HepG2 (cell line): ENCODE data around the gene TUBB2B. TPM values are rescaled to one million over a fixed set of nuclear protein-coding genes. Genes with fewer than 3 reads are reported as not detected.

Experiments used
- ATAC-seq: fragments of 200-7000 bp; cut with Tn5 transposase; 3 replicates; pipeline ENCODE4 v1.9.1; 2020; ENCODE audit warnings: mild to moderate bottlenecking, moderate library complexity
- BruUV-seq: library from RNA; stranded (reverse); fragments of 400-500 nt; replicated peaks from 2 replicates; lab custom pipeline; 2021; lab: Mats Ljungman, UMichigan
- CTCF ChIA-PET: fragments of 300-600 bp; formaldehyde crosslinking; extraction: SDS; loops from one replicate; lab custom pipeline; 2021; ENCODE audit warnings: low total read pairs, inconsistent platforms, low intra/inter-chr PET ratio; lab: Yijun Ruan, JAX
- POLR2A ChIA-PET: fragments of 350-600 bp; sonication (Branson Sonifier 250); formaldehyde crosslinking; loops from one replicate; lab custom pipeline; 2020; ENCODE audit warnings: antibody characterized with exemption, inconsistent platforms; lab: Yijun Ruan, JAX
- DNase-seq: peaks from one replicate; pipeline ENCODE4 v3.0.0-alpha.2; 2015; ENCODE audit warnings: low spot score
- FAIRE-seq: peaks from 3 replicates; lab custom pipeline; 2011; peaks lifted over from hg19 to GRCh38; lab: Jason Lieb, UNC
- H2AFZ ChIP-seq: one replicate; pipeline ENCODE4 v1.6.1; 2011; ENCODE audit warnings: low read length, inconsistent platforms
- H3K27ac ChIP-seq: fragments of 300-600 bp; 3 replicates; pipeline ENCODE4 v1.8.0; 2011; ENCODE audit warnings: mixed run types, mild to moderate bottlenecking, mixed read lengths, low read length, inconsistent platforms; ENCODE audit not compliant: insufficient read depth; ENCODE audit errors: extremely low read length
- H3K27me3 ChIP-seq, 2 experiments: fragments of 200-600 bp in 1 of 2; 2 replicates in 1 of 2; 3 replicates in 1 of 2; pipeline versions ENCODE4 v1.6.0 to v1.8.0; 2011; ENCODE audit warnings: low read length in 2 of 2, mild to moderate bottlenecking in 2 of 2, moderate library complexity in 2 of 2, inconsistent platforms in 1 of 2; ENCODE audit not compliant: insufficient read depth in 2 of 2, control insufficient read depth in 1 of 2
- H3K36me3 ChIP-seq, 2 experiments: fragments of 200-600 bp in 1 of 2; replicated peaks in 1 of 2; 2 replicates in 1 of 2; 3 replicates in 1 of 2; pipeline versions ENCODE4 v1.5.1 to v1.8.0; 2011; ENCODE audit warnings: low read length in 2 of 2, inconsistent platforms in 1 of 2; ENCODE audit not compliant: insufficient read depth in 2 of 2, control insufficient read depth in 1 of 2
- H3K4me1 ChIP-seq: 2 replicates; pipeline ENCODE4 v1.5.1; 2012; ENCODE audit warnings: low read length, inconsistent platforms; ENCODE audit not compliant: insufficient read depth
- H3K4me2 ChIP-seq: 2 replicates; pipeline ENCODE4 v1.6.0; 2011; ENCODE audit warnings: low read depth, low read length, inconsistent platforms
- H3K4me3 ChIP-seq, 3 experiments: fragments of 200-600 bp in 1 of 3; sonication (generic), shearing (Covaris generic) in 1 of 3; replicated peaks in 1 of 3; 2 replicates each; pipeline ENCODE4 v1.5.1; 2011 to 2016; ENCODE audit warnings: low read length in 3 of 3, inconsistent platforms in 2 of 3, low read depth in 2 of 3, mild to moderate bottlenecking in 2 of 3, control low read depth in 1 of 3, mixed read lengths in 1 of 3; ENCODE audit not compliant: insufficient read depth in 1 of 3
- H3K79me2 ChIP-seq: one replicate; pipeline ENCODE4 v1.6.1; 2011; ENCODE audit warnings: low read length, inconsistent platforms; ENCODE audit not compliant: insufficient read depth
- H3K9ac ChIP-seq: 2 replicates; pipeline ENCODE4 v1.6.0; 2011; ENCODE audit warnings: mild to moderate bottlenecking, low read depth, low read length, inconsistent platforms; ENCODE audit not compliant: insufficient read depth
- H3K9me3 ChIP-seq: 2 replicates; pipeline ENCODE4 v1.5.1; 2012; ENCODE audit warnings: mild to moderate bottlenecking, low read length
- H4K20me1 ChIP-seq: 2 replicates; pipeline ENCODE4 v1.6.0; 2011; ENCODE audit warnings: inconsistent platforms, mild to moderate bottlenecking, low read length, moderate library complexity; ENCODE audit not compliant: insufficient read depth
- ATRX ChIP-seq: sonication (generic); formaldehyde crosslinking; IDR thresholded peaks from 2 replicates; pipeline ENCODE4 v1.4.0; 2020; ENCODE audit warnings: missing genetic modification reagents, borderline replicate concordance
- BCL6 ChIP-seq: IDR thresholded peaks from 2 replicates; pipeline ENCODE4 v1.6.1; 2016; ENCODE audit warnings: missing genetic modification reagents, missing compliant biosample characterization
- FOXP1 ChIP-seq, 2 experiments: fragments of 450-650 bp in 1 of 2; IDR thresholded peaks; 2 replicates each; pipeline ENCODE4 v1.6.1; 2017 to 2018; ENCODE audit warnings: antibody characterized with exemption in 1 of 2
- GLI4 ChIP-seq: sonication (generic); formaldehyde crosslinking; IDR thresholded peaks from 2 replicates; pipeline ENCODE4 v1.5.1; 2020; ENCODE audit warnings: missing genetic modification reagents, mild to moderate bottlenecking, moderate library complexity, borderline replicate concordance
- JUNB ChIP-seq: sonication (generic); formaldehyde crosslinking; IDR thresholded peaks from 2 replicates; pipeline ENCODE4 v1.8.0; 2022; ENCODE audit warnings: missing genetic modification reagents, mild to moderate bottlenecking, borderline replicate concordance
- NONO ChIP-seq, 2 experiments: fragments of 450-650 bp in 1 of 2; sonication (generic) in 1 of 2; formaldehyde crosslinking in 1 of 2; IDR thresholded peaks in 1 of 2; conservative IDR thresholded peaks in 1 of 2; 2 replicates each; pipeline versions ENCODE4 v1.6.1 to v1.8.0; 2017 to 2022; ENCODE audit warnings: mild to moderate bottlenecking in 1 of 2, missing genetic modification reagents in 1 of 2, moderate library complexity in 1 of 2
- RFX1 ChIP-seq: fragments of 450-650 bp; IDR thresholded peaks from 2 replicates; pipeline ENCODE4 v1.6.1; 2017
- RFX3 ChIP-seq: IDR thresholded peaks from 2 replicates; pipeline ENCODE4 v1.6.1; 2016; ENCODE audit warnings: missing biosample characterization, missing genetic modification reagents
- SPEN ChIP-seq: sonication (generic); formaldehyde crosslinking; IDR thresholded peaks from 2 replicates; pipeline ENCODE4 v1.5.1; 2020; ENCODE audit warnings: low read depth, mild to moderate bottlenecking, missing genetic modification reagents
- TAF15 ChIP-seq: fragments of 200-400 bp; formaldehyde crosslinking; IDR thresholded peaks from one replicate; pipeline ENCODE4 v1.6.1; 2018; ENCODE audit warnings: mild to moderate bottlenecking, low read depth, low read length; ENCODE audit not compliant: poor library complexity, severe bottlenecking
- ZEB1 ChIP-seq: IDR thresholded peaks from 2 replicates; pipeline ENCODE4 v1.6.1; 2012; ENCODE audit warnings: mild to moderate bottlenecking, low read depth, inconsistent platforms; ENCODE audit not compliant: insufficient replicate concordance
- ZNF496 ChIP-seq: sonication (generic); formaldehyde crosslinking; IDR thresholded peaks from 2 replicates; pipeline ENCODE4 v1.8.1; 2023; ENCODE audit warnings: mild to moderate bottlenecking, moderate library complexity, missing genetic modification reagents; ENCODE audit not compliant: insufficient replicate concordance
- ZNF570 ChIP-seq: sonication (generic); formaldehyde crosslinking; IDR thresholded peaks from 2 replicates; pipeline ENCODE4 v1.4.0; 2020; ENCODE audit warnings: mild to moderate bottlenecking, missing genetic modification reagents, borderline replicate concordance
- ZNF841 ChIP-seq: sonication (generic); formaldehyde crosslinking; IDR thresholded peaks from 2 replicates; pipeline ENCODE4 v1.8.1; 2023; ENCODE audit warnings: missing genetic modification reagents, borderline replicate concordance
- WGBS: methylation state at CpG from one replicate; pipeline ENCODE4 v1.1.6; 2017; ENCODE audit warnings: low lambda C conversion rate; 5-methylcytosine and 5-hydroxymethylcytosine counted together
- in situ Hi-C: cut with HindIII; loops from 2 replicates; pipeline ENCODE4 v1.10.0; 2017; ENCODE audit warnings: low pct_unique_long_range_greater_than_20kb; ENCODE audit not compliant: extremely low pct_ligation_motif_present
- intact Hi-C: fragments of 100-400 bp; cut with micrococcal nuclease; formaldehyde crosslinking; loops from one replicate; pipeline ENCODE4 v1.10.0; 2022; ENCODE audit not compliant: unreplicated experiment
- polyA plus RNA-seq, 8 experiments: library from polyadenylated mRNA; depleted of rRNA in 3 of 8; stranded (reverse) in 7 of 8; unstranded in 1 of 8; fragments of >200 nt; fragmentation: Illumina TruSeq in 4 of 8; extraction: Trizol in 4 of 8; gene quantifications; 2 replicates each; pipeline versions ENCODE4 v1.2.1 to v1.2.3, GENCODE V29; 2011 to 2016; ENCODE audit warnings: low read depth in 4 of 8, missing spikeins in 1 of 8, mixed read lengths in 1 of 8; ENCODE audit not compliant: insufficient read depth in 1 of 8
- total RNA-seq, 5 experiments: library from RNA; depleted of rRNA; stranded (reverse); fragments of >200 nt; fragmentation: Illumina TruSeq; extraction: Trizol; gene quantifications; 2 replicates each; pipeline ENCODE4 v1.2.3, GENCODE V29; 2016; ENCODE audit warnings: low read depth in 1 of 5
- TF ChIP-seq, protein P1 (sequence below): sonication (generic); formaldehyde crosslinking; IDR thresholded peaks from 2 replicates; pipeline ENCODE4 v1.4.0; 2020; ENCODE audit warnings: missing genetic modification reagents

Gene TUBB2B
- total and polyA plus RNA-seq, 2 of the 13 experiments (the other 11 are each of a cell fraction or from before 2014, with no cell fraction given) = 10.3 to 23.6 TPM

DNA sequence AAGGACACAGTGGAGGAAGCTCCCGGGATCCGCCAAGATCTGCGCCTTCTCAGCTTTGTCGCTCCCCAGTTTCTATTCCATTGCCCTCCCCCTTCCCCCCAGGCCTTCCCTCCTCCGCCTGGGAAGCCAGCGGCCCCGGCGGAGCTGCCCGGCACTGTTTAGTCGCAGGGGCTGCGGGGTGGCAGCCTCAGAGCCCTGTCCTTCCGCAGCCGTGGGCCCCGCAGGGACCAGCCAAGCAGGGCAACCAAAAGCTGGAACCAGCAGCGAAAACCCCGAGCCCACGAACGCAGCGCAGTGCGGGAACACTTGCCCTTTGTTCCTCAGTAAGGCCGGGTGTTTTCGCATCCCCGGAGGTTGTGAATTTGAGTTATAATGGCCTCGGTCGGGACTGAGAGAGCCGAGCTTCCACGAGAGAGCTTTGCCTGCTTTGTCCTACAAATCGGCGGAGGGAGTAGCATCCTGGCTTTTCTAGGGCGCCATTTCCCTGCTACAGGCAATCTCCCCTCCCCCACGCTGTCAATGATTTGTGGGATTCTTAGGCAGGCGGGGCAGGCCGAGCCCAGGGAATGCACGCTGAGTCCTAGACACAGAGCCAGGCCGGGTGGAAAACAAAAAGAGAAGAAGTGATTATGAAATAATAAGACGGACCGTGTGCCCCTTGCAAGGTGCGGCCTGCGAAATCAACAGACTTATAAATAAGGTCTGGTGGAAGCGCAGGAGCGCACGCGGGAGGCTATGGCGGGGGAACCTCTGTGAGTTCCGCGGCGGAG, 4.0 kb upstream of the TUBB2B start (continued):
- TF ChIP-seq TAF15 (no peak), JUNB (CRISPR knock-in tag) (peak; percentile 42; the same call in 1 of the 2 replicates), NONO (IDR thresholded peaks at IDR 0.05) (no peak), NONO (CRISPR knock-in tag; conservative IDR thresholded peaks at IDR 0.05) (0 out of 2 replicates have a peak, but pooled peaks have one; percentile 56), FOXP1 (IDR thresholded peaks at IDR 0.05) (no peak), FOXP1 (CRISPR knock-in tag; IDR thresholded peaks at IDR 0.05) (peak; percentile 40; the same call in 1 of the 2 replicates), ZNF496 (CRISPR knock-in tag) (no peak), BCL6 (peak; percentile 68; the same call in 1 of the 2 replicates), GLI4 (0 out of 2 replicates have a peak, but pooled peaks have one; percentile 27), ZNF841 (no peak), ATRX (CRISPR knock-in tag) (no peak)
- TF ChIP-seq, all 625 proteins: peak for 199

DNA sequence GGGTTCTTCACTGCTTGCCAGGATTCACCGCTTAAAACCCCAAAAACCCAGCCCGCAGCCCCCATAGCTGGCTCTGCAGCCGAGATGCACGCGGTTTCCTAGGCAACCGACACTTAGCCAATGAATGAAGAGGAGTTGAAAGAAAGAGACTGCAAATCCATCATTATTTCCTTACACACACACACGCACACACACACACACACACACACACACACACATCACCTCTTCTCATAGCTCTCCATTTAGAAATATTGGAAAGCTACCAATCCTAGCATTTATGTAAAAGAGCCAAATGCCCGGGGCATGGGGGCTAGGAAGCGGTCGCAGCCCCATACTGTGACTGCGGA, 3.4 kb upstream of the TUBB2B start:
- Histone ChIP-seq H3K79me2 (no peaks in the 10 kb centered on the region), H3K4me3 (peak overlapping the region; percentile 57 to 81 (median 74)), H3K27ac (no peak overlapping the region), H2AFZ (no peak overlapping the region), H3K36me3 (no peaks in the 10 kb centered on the region), H3K4me2 (peak overlapping the region; percentile 97), H3K27me3 (peaks cover 29 to 89% of the 10 kb centered on the region in 2 experiments), H3K9me3 (no peaks in the 10 kb centered on the region), H4K20me1 (peaks cover 6% of the 10 kb centered on the region; the same call in 1 of the 2 replicates), H3K4me1 (peaks cover 55% of the 10 kb centered on the region), H3K9ac (peak overlapping the region; percentile 56; the same call in 1 of the 2 replicates)
- no TSS peak for BruUV-seq
- FAIRE-seq = no peak
- DNase-seq = no peak
- in situ Hi-C loops (no loop called here), intact Hi-C loops (loop anchor here (5.0 kb wide), 1 partner anchor 94 kb away; no protein-coding TSS in a partner anchor)
- ChIA-PET POLR2A (interaction anchor here (0.8 to 2.3 kb wide), 15 partner anchors 9 to 177 kb away, joined by 3 to 19 read pairs (median 5); partner anchors contain the start of genes BPHL, PSMG4 and TUBB2A), CTCF (no interaction called here)
- TF ChIP-seq ZNF570 (CRISPR knock-in tag) (no peak), ZEB1 (peak; percentile 10), SPEN (CRISPR knock-in tag) (0 out of 2 replicates have a peak, but pooled peaks have one; percentile 8), RFX1 (0 out of 2 replicates have a peak, but pooled peaks have one; percentile 13), RFX3 (peak; percentile 60)
- TF ChIP-seq, protein P1, sequence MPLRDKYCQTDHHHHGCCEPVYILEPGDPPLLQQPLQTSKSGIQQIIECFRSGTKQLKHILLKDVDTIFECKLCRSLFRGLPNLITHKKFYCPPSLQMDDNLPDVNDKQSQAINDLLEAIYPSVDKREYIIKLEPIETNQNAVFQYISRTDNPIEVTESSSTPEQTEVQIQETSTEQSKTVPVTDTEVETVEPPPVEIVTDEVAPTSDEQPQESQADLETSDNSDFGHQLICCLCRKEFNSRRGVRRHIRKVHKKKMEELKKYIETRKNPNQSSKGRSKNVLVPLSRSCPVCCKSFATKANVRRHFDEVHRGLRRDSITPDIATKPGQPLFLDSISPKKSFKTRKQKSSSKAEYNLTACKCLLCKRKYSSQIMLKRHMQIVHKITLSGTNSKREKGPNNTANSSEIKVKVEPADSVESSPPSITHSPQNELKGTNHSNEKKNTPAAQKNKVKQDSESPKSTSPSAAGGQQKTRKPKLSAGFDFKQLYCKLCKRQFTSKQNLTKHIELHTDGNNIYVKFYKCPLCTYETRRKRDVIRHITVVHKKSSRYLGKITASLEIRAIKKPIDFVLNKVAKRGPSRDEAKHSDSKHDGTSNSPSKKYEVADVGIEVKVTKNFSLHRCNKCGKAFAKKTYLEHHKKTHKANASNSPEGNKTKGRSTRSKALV (CRISPR knock-in tag) = 0 out of 2 replicates have a peak, but pooled peaks have one; percentile 1
- WGBS = 18% methylated on average over 11 of the region's 11 CpGs
- no peak for ATAC-seq
